Measurements from ENCODE around the gene AK8.

DNA sequence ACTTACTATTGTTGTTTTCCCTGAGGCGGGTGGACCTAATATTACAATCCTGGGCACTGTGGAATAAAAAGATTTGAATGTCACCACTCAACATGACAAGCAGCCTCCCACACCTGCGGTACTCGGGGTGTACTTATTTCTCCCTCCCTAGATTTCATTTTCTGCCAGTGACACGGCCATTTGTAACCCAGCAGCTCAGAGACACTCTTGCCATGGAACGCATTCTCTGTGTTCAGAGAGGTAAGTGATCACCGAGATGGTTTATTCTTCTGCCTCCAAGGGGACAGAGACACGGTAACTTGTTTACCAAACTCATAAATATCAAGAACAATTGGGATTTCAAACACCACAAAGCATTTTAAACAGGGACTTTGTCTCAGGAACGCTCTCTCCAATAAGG, 11.2 kb downstream of the AK8 start:
- no peak for TF ChIP-seq RFX5 (IDR thresholded peaks at IDR 0.05; ENCODE audit: low read depth, low read length)
- TF ChIP-seq, protein P1, sequence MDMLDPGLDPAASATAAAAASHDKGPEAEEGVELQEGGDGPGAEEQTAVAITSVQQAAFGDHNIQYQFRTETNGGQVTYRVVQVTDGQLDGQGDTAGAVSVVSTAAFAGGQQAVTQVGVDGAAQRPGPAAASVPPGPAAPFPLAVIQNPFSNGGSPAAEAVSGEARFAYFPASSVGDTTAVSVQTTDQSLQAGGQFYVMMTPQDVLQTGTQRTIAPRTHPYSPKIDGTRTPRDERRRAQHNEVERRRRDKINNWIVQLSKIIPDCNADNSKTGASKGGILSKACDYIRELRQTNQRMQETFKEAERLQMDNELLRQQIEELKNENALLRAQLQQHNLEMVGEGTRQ (IDR thresholded peaks at IDR 0.05; ENCODE audit: low read depth, low read length) = no peak

Data from IMR-90 (cell line).